Tibial nerve (tissue), 4 donors: Measurements from ENCODE around the gene BUB1.

Experiments
- EP300 ChIP-seq, 2 donors: sonication (generic); formaldehyde crosslinking; IDR thresholded peaks; one replicate each; pipeline ENCODE4 v1.6.1; 2017; ENCODE audit warnings: antibody characterized with exemption in 2 of 2, mild to moderate bottlenecking in 1 of 2
- POLR2A ChIP-seq, 2 donors: fragments of 450-650 bp; IDR thresholded peaks; one replicate each; pipeline ENCODE4 v1.6.1; 2017; ENCODE audit warnings: antibody characterized with exemption in 2 of 2, mild to moderate bottlenecking in 2 of 2, moderate library complexity in 2 of 2
- TF ChIP-seq, protein P1 (sequence below), 5 experiments: fragments of 200-600 bp in 3 of 5; fragments of 450-650 bp in 2 of 5; sonication (generic) in 3 of 5; IDR thresholded peaks; one replicate each; pipeline ENCODE4 v1.5.1; 2016 to 2019; ENCODE audit warnings: antibody characterized with exemption in 5 of 5, mild to moderate bottlenecking in 3 of 5, moderate library complexity in 2 of 5

DNA sequence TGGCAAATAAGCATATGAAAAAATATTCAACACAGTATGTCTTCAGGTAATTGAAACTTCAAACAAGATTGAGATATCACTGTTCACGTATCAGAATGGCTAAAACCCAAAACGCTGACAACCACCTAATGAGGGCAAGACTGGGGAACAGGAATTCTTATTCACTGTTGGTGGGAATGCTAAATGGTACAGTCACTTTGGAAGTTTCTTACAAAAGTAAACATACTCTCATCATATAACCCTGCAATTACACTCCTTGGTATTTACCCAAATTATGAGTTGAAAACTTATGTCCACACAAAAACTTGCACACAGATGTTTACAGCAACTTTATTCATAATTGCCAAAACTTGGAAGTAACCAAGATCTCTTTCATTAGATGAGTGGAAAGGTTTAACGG is 30.1 kb downstream of the BUB1 start:
- TF ChIP-seq, protein P1, sequence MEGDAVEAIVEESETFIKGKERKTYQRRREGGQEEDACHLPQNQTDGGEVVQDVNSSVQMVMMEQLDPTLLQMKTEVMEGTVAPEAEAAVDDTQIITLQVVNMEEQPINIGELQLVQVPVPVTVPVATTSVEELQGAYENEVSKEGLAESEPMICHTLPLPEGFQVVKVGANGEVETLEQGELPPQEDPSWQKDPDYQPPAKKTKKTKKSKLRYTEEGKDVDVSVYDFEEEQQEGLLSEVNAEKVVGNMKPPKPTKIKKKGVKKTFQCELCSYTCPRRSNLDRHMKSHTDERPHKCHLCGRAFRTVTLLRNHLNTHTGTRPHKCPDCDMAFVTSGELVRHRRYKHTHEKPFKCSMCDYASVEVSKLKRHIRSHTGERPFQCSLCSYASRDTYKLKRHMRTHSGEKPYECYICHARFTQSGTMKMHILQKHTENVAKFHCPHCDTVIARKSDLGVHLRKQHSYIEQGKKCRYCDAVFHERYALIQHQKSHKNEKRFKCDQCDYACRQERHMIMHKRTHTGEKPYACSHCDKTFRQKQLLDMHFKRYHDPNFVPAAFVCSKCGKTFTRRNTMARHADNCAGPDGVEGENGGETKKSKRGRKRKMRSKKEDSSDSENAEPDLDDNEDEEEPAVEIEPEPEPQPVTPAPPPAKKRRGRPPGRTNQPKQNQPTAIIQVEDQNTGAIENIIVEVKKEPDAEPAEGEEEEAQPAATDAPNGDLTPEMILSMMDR (IDR thresholded peaks at IDR 0.05): no peak
- TF ChIP-seq POLR2A (IDR thresholded peaks at IDR 0.05) (no peak), EP300 (IDR thresholded peaks at IDR 0.05) (no peak)
